IPS-20b (cell line): ENCODE measurements around the gene NME7.

Experiments
- H3K27ac ChIP-seq: one replicate; pipeline ENCODE4 v1.5.1; 2013; ENCODE audit warnings: low read length
- H3K27me3 ChIP-seq: 2 replicates; pipeline ENCODE4 v1.6.1; 2013; ENCODE audit warnings: mild to moderate bottlenecking, low read length, inconsistent platforms; ENCODE audit not compliant: insufficient read depth
- H3K36me3 ChIP-seq: 2 replicates; pipeline ENCODE4 v1.6.1; 2013; ENCODE audit warnings: low read depth, mild to moderate bottlenecking, inconsistent platforms, low read length, moderate library complexity; ENCODE audit not compliant: insufficient read depth
- H3K4me1 ChIP-seq: 2 replicates; pipeline ENCODE4 v1.6.1; 2013; ENCODE audit warnings: mild to moderate bottlenecking, control low read depth, inconsistent platforms, low read length, moderate library complexity; ENCODE audit not compliant: insufficient read depth
- H3K4me3 ChIP-seq: 2 replicates; pipeline ENCODE4 v1.5.1; 2013; ENCODE audit warnings: mild to moderate bottlenecking, low read length, inconsistent platforms
- H3K9ac ChIP-seq: 2 replicates; pipeline ENCODE4 v1.6.1; 2013; ENCODE audit warnings: low read depth, mild to moderate bottlenecking, inconsistent platforms, low read length, moderate library complexity
- H3K9me3 ChIP-seq: 2 replicates; pipeline ENCODE4 v1.6.1; 2013; ENCODE audit warnings: mild to moderate bottlenecking, low read depth, low read length, inconsistent platforms; ENCODE audit not compliant: insufficient read depth

The NME7 gene

DNA sequence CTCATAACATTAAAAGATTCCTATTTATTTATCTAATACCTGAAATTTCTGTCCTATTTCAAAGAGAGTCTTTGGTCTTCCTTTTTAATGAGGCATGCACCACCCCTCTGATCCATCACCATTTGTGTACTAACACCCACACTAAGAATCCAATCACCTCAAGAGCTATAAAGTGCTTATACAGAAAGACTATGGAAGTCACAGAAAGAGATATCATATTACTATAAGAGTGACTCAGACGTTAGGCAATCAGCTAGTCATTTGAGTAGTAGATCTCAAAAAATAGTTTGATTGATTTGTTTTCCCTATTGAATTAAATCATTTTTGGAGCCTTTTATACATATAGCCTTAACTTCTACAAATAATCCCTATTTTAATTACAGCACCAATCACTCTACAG is 46.1 kb downstream of the NME7 start:
- no peaks in the 10 kb centered on the region for H3K9me3 ChIP-seq
- H3K27ac ChIP-seq, result no peak overlapping the region
- no peaks in the 10 kb centered on the region for H3K27me3 ChIP-seq
- no peak overlapping the region for H3K9ac ChIP-seq
- no peak overlapping the region for H3K4me3 ChIP-seq
- peaks cover 14% of the 10 kb centered on the region; the same call in 1 of the 2 replicates for H3K4me1 ChIP-seq
- no peaks in the 10 kb centered on the region for H3K36me3 ChIP-seq

DNA sequence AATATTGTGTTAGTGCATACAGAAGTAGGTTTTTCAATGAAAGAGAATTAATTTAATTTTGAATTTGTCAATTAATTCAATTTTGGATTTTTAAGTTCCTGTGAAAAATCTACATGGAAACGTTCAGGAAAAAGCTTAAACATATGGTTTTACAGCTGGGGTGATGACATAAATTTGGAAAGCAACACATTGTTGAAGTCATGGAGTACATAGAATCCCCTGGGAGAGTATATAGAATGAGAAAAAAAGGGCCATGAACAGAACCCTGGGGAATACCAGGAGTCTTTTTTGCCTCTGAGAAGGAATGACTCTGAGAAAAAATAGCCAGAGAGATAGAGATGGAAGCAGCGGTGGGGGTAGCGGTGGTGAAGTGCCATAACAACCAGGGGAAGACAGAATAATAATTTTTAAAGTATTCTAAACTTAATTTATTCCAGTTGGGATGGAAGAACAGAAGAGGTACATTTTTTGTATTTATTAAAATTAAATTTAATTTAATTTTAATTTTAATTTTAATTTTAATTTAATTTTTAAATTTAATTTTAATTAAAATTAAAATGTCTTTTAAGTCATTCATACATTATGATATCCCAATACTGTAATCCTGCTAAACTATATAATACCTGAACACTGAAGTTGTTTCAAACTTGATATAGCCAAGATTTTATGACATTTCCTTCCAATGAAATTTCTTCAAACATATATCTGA is 48.9 kb downstream of the NME7 start:
- no peaks in the 10 kb centered on the region for H3K27me3 ChIP-seq
- H3K4me3 ChIP-seq, result no peak overlapping the region
- H3K36me3 ChIP-seq, result no peaks in the 10 kb centered on the region
- no peak overlapping the region for H3K9ac ChIP-seq
- no peak overlapping the region for H3K27ac ChIP-seq
- H3K9me3 ChIP-seq, result no peaks in the 10 kb centered on the region
- H3K4me1 ChIP-seq, result no peaks in the 10 kb centered on the region; the same call in none of the 2 replicates

DNA sequence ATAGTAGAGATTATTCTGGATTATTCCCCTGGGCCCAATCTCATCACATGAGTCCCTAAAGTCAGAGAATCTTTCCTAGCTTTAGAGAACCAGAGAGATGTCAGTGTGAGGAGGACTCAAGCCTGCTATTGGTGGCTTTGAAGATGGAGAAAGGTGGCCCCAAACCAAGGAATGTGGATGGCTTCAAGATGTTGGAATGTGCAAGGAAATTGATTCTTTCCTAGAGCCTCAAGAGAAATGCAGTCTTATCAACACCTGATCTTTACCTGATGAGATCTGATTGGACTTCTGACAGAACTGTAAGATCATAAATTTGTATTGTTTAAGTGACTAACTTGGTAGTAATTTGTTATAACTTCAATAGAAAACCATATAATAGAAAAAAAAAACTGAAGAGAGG is 51.0 kb downstream of the NME7 start:
- Histone ChIP-seq H3K4me3 (no peak overlapping the region), H3K27me3 (no peaks in the 10 kb centered on the region), H3K9me3 (no peaks in the 10 kb centered on the region), H3K27ac (no peak overlapping the region), H3K36me3 (no peaks in the 10 kb centered on the region), H3K4me1 (no peaks in the 10 kb centered on the region; the same call in 1 of the 2 replicates), H3K9ac (no peak overlapping the region)

DNA sequence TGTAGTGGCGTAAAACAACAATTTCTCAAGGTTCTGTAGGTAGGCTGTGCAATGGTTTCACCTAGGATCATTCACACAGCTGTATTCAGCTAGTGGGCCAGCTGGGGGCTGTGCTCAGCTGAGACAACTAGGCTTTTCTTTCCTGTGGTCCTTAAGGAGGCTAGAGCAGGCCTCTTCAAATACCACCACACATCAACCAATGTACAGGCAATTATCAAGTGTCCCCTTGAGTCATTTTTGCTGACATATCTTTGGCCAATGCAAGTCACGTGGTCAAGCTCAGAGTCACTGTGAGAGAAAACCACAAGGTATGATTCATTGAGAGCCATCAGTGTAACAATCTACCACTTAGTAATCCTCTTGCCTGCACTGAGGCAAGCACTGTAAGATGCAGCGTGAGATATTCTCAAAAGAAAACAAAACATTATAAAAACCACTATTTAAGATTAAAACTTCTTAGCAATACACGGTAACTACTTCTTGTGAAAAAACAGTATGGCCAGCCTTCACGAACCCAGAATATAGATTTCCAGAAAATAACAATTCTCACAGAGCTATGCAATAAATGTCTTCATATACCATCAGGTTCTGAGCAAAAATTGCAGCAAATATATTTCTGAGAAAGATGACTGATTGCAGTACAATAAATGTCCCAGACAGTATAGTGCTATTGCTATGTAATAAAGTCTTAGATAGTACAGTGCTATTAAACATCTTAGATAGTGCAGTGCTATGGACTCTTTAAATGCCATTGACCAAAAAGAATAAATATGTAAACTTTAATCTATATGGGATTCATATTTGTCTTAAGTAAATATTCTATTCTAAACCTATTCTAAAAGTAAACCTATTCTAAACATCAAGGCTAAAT is 55.3 kb downstream of the NME7 start:
- H3K4me1 ChIP-seq, result peaks cover 8% of the 10 kb centered on the region
- H3K4me3 ChIP-seq, result no peak overlapping the region
- H3K9ac ChIP-seq, result no peak overlapping the region
- H3K27me3 ChIP-seq, result no peaks in the 10 kb centered on the region
- no peaks in the 10 kb centered on the region for H3K9me3 ChIP-seq
- no peak overlapping the region for H3K27ac ChIP-seq
- no peaks in the 10 kb centered on the region for H3K36me3 ChIP-seq

DNA sequence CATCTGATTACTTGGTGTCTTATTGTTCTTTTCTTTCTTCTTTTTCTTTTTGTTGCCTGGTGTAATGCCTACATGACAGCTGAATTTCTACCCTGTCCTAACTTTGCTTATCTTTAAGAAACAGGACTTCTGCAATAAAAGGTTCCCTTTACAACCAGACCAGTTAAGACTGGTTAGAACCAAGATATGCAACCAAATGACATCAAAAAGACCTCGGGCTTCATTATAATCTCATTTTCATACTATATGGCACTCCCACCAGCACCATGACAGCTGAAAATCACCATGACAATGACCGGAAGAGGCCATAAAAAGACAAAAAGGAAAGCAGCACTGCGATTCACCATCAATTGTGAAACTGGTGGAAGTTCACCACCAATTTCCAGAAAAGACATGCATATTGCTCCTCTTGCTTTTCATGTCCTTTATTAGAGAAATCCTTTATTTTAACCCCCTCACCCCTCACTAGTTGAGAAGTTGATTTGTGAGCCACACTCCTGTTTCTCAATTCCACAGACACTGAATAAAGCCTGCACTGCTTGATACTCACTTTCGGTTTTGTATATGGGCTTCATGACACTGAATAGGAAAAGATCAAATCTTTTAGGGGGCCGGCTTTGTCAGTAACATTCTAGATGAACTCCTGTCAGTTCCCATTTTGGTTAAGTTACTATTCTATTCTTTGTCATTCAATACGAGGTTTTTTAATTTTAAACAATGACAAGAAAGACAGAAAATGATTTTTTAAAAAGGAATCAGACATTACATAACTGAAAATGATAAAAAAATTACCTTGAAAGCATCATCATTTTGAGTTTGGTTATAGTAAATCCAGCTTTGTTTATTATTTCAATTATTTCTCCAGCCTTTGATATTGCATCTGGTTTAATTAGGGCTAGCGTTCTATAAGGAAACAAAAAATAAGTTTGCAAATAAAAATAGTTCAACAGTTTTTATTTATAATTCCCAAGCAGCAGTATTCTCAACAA is 58.1 kb downstream of the NME7 start:
- peaks cover 8% of the 10 kb centered on the region; the same call in 1 of the 2 replicates for H3K4me1 ChIP-seq
- no peak overlapping the region for H3K27ac ChIP-seq
- no peaks in the 10 kb centered on the region for H3K27me3 ChIP-seq
- H3K9ac ChIP-seq, result no peak overlapping the region
- H3K9me3 ChIP-seq, result no peaks in the 10 kb centered on the region
- H3K4me3 ChIP-seq, result 0 out of 2 replicates have a peak overlapping the region, but pooled peaks have one; percentile 4
- no peaks in the 10 kb centered on the region for H3K36me3 ChIP-seq

DNA sequence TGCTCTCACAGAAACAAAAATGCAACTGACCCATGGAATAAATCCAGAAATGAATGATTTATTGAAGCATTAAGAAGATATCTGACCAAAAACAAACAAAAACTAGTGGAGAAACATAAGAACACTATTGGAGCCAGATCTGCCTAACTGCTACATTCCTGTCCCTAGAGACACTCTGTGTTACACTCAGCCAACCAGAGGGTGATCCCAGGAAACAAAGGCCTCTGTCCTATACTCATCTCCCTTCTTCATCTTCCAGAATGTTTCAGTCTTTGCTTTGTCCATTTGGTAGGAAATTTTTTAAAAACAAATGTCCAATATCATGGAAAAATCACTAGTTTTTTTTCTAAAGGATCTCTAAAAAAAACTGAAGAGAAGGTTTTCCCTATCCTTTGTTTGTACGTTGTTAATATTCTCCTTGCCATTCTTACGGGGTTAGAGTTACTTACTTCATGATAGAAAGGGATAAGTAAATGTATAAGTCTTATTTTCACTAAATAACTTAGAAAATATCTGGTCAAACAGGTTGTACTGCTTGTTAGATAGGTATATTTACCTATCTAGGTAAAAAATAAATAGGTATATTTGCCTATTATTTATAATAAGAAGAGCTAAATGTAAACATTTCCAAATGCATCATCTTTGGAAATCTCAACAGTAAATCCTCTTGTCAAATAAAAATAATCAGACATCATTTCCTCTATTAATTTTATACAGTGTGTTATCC is 59.1 kb downstream of the NME7 start:
- Histone ChIP-seq H3K27me3 (no peaks in the 10 kb centered on the region), H3K36me3 (no peaks in the 10 kb centered on the region), H3K9me3 (no peaks in the 10 kb centered on the region), H3K27ac (no peak overlapping the region), H3K4me3 (no peak overlapping the region), H3K4me1 (peaks cover 8% of the 10 kb centered on the region; the same call in 1 of the 2 replicates), H3K9ac (no peak overlapping the region)

DNA sequence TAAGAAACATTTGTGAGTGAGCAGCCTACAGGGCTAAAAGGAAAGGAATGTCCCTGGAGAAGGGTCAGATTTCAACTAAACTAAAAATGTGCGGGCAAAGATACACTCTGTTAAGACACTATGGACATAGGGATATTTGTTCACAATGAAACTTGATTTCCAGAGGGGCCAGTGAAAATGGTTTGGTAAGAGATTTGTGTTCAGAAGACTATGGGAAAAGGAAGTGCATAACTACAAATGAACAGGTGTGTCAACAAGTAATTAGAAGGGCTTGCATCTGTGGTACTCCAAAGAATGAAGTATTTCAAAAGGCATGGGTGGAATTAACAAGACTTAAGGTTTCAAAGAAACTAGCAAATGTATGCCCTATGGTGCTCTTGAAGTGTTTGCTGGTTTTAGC is 60.4 kb downstream of the NME7 start:
- Histone ChIP-seq H3K9me3 (no peaks in the 10 kb centered on the region), H3K4me3 (no peak overlapping the region), H3K4me1 (peaks cover 8% of the 10 kb centered on the region; the same call in 1 of the 2 replicates), H3K27me3 (no peaks in the 10 kb centered on the region), H3K36me3 (no peaks in the 10 kb centered on the region), H3K9ac (no peak overlapping the region), H3K27ac (no peak overlapping the region)

DNA sequence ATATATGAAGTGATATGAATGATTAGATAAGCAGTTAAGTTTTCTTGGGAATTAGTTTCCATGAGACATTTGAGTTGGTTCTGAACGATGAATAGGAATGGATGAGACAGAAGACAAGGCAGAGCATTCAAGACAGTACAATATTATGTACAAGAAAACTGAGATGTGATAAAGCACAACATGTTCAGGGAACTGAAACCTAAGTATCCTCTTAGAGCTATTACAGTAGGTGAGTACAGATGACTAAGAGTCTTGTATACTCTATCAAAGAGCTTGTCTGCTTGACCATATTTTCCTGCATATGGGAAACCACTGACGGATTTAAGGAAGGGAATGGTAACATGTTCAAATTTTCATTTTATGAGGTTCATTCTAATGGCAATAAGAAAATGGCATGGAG is 61.6 kb downstream of the NME7 start:
- Histone ChIP-seq H3K27ac (no peak overlapping the region), H3K9ac (no peak overlapping the region), H3K36me3 (no peaks in the 10 kb centered on the region), H3K9me3 (no peaks in the 10 kb centered on the region), H3K4me1 (peaks cover 8% of the 10 kb centered on the region; the same call in 1 of the 2 replicates), H3K4me3 (no peak overlapping the region), H3K27me3 (no peaks in the 10 kb centered on the region)

DNA sequence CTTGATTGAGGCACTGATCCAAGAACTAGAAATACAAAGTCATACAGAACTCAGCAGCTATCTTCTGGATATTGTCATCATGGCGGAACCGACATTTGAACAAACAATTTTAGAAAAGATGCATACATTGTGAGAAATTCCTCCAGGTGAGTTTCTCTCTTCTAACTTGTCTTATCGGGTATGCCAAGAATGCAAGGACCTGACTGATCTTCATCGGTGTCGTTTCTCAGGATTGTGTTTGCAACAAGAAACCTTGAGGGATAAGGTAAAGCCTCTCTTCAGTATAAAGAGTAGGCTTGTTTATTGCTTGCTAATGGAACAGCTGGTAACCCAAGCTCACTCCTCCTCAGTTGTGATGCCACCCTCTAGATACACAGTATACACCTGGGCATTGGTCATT is 62.2 kb downstream of the NME7 start:
- Histone ChIP-seq H3K4me3 (no peak overlapping the region), H3K27me3 (no peaks in the 10 kb centered on the region), H3K9me3 (no peaks in the 10 kb centered on the region), H3K36me3 (no peaks in the 10 kb centered on the region), H3K4me1 (peaks cover 8% of the 10 kb centered on the region; the same call in 1 of the 2 replicates), H3K27ac (no peak overlapping the region), H3K9ac (no peak overlapping the region)

DNA sequence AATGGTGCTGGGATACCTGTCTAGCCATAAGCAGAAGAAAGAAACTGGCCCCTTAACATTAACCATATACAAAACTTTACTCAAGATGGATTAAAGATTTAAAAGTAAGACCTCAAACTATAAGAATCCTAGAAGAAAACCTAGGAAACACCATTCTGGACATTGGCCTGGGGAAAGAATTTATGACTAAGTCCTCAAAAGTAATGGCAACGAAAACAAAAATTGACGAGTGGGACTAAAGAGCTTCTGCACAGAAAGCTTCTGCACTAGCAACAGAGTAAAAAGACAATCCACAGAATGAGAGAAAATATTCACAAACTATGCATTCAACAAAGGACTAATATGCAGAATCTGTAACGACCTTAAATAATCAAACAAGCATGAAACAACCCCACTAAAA is 66.7 kb downstream of the NME7 start:
- H3K4me1 ChIP-seq, result no peaks in the 10 kb centered on the region
- no peaks in the 10 kb centered on the region for H3K9me3 ChIP-seq
- H3K27me3 ChIP-seq, result no peaks in the 10 kb centered on the region
- H3K36me3 ChIP-seq, result no peaks in the 10 kb centered on the region
- no peak overlapping the region for H3K27ac ChIP-seq
- H3K4me3 ChIP-seq, result no peak overlapping the region
- H3K9ac ChIP-seq, result no peak overlapping the region

DNA sequence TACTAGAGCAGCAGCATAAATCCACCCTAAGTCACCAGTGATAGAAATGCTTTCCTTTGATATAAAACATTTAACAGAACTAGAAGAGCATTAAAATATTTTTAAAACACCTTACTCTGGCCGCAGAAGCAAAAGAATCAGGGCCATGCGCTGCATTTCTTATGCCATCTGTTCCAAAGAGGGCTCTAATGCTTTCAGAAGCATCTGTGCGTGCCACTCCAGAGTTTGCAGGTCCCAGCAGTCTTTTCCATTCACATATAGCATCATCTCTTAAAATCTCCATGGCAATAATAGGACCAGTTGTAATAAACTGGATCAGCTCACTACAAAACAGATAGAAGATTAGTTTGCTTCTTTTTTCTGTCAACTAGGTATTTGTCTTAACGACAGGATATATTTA is 69.2 kb downstream of the NME7 start:
- H3K36me3 ChIP-seq, result no peaks in the 10 kb centered on the region
- H3K9ac ChIP-seq, result no peak overlapping the region
- no peak overlapping the region for H3K27ac ChIP-seq
- no peaks in the 10 kb centered on the region for H3K9me3 ChIP-seq
- H3K4me3 ChIP-seq, result no peak overlapping the region
- no peaks in the 10 kb centered on the region for H3K4me1 ChIP-seq
- H3K27me3 ChIP-seq, result no peaks in the 10 kb centered on the region
